K562 (cell line): ENCODE measurements around the gene IRF6. TPM values are rescaled to one million over a fixed set of nuclear protein-coding genes. Genes with fewer than 3 reads are reported as not detected.

Source experiments
- CREB3 ChIP-seq: fragments of 450-650 bp; conservative IDR thresholded peaks from 2 replicates; pipeline ENCODE4 v1.6.1; 2016; ENCODE audit warnings: missing genetic modification characterization, low read depth, mild to moderate bottlenecking, missing compliant biosample characterization, moderate library complexity
- E2F4 ChIP-seq: sonication (generic); formaldehyde crosslinking; IDR thresholded peaks from 2 replicates; pipeline ENCODE4 v1.8.0; 2022; ENCODE audit warnings: mild to moderate bottlenecking, low read depth, missing genetic modification reagents
- FOXP4 ChIP-seq: sonication (generic); formaldehyde crosslinking; IDR thresholded peaks from 2 replicates; pipeline ENCODE4 v1.8.0; 2022; ENCODE audit warnings: mild to moderate bottlenecking, missing genetic modification reagents, borderline replicate concordance
- GTF2E2 ChIP-seq: fragments of 200-800 bp; sonication (Bioruptor generic); IDR thresholded peaks from 2 replicates; pipeline ENCODE4 v1.6.1; 2016; ENCODE audit warnings: missing genetic modification characterization, missing compliant biosample characterization
- HBP1 ChIP-seq: fragments of 450-650 bp; formaldehyde crosslinking; IDR thresholded peaks from 2 replicates; pipeline ENCODE4 v1.4.0; 2022; ENCODE audit warnings: missing genetic modification characterization
- HIVEP1 ChIP-seq: fragments of 250-450 bp; sonication (Bioruptor Pico); IDR thresholded peaks from 2 replicates; pipeline ENCODE4 v1.4.0; 2020; ENCODE audit warnings: mild to moderate bottlenecking
- PRPF4 ChIP-seq: fragments of 200-400 bp; formaldehyde crosslinking; IDR thresholded peaks from one replicate; pipeline ENCODE4 v1.6.1; 2017; ENCODE audit warnings: low read length, low read depth, mild to moderate bottlenecking; ENCODE audit not compliant: insufficient read depth, poor library complexity, severe bottlenecking
- RBM25 ChIP-seq: fragments of 200-400 bp; formaldehyde crosslinking; IDR thresholded peaks from 2 replicates; pipeline ENCODE4 v1.6.1; 2018; ENCODE audit warnings: low read length, low read depth, moderate library complexity; ENCODE audit not compliant: severe bottlenecking
- RNF219 ChIP-seq: fragments of 250-450 bp; sonication (Bioruptor Pico); IDR thresholded peaks from 2 replicates; pipeline ENCODE4 v1.5.0; 2022; ENCODE audit warnings: mild to moderate bottlenecking
- SIX5 ChIP-seq, 2 experiments: IDR thresholded peaks; 2 replicates each; pipeline ENCODE4 v1.6.1; 2011; ENCODE audit warnings: low read length in 2 of 2, borderline replicate concordance in 1 of 2, low read depth in 1 of 2, mild to moderate bottlenecking in 1 of 2, moderate library complexity in 1 of 2; ENCODE audit not compliant: insufficient read depth in 1 of 2
- USF2 ChIP-seq: sonication (generic); formaldehyde crosslinking; IDR thresholded peaks from 2 replicates; pipeline ENCODE4 v1.5.0; 2020; ENCODE audit warnings: missing genetic modification reagents
- ZBTB2 ChIP-seq: fragments of 450-650 bp; IDR thresholded peaks from 2 replicates; pipeline ENCODE4 v1.6.1; 2016; ENCODE audit warnings: antibody characterized with exemption
- ZFPM2 ChIP-seq: fragments of 250-450 bp; sonication (Bioruptor Pico); IDR thresholded peaks from 2 replicates; pipeline ENCODE4 v1.5.1; 2022; ENCODE audit warnings: mild to moderate bottlenecking
- ZNF717 ChIP-seq: fragments of 250-450 bp; sonication (Bioruptor Pico); IDR thresholded peaks from 2 replicates; pipeline ENCODE4 v1.5.0; 2021
- polyA plus RNA-seq, 8 experiments: library from polyadenylated mRNA; depleted of rRNA in 4 of 8; stranded (reverse) in 5 of 8; unstranded in 3 of 8; fragments of >200 nt; fragmentation: Nextera tagmentation in 2 of 8; fragmentation: Illumina TruSeq in 1 of 8; extraction: Ambion mirVana in 2 of 8; extraction: Trizol in 1 of 8; gene quantifications; 2 replicates each; pipeline versions ENCODE4 v1.2.1 to v1.2.3, GENCODE V29; 2011 to 2014; ENCODE audit warnings: inconsistent platforms in 1 of 8, missing spikeins in 1 of 8
- total RNA-seq, 7 experiments: library from RNA; depleted of rRNA in 6 of 7; stranded (reverse); fragments of >200 nt in 6 of 7; fragmentation: Illumina TruSeq in 2 of 7; extraction: Trizol in 2 of 7; gene quantifications; 2 replicates each; pipeline versions ENCODE4 v1.2.1 to v1.2.3, GENCODE V29; 2011 to 2021; ENCODE audit warnings: low replicate concordance in 1 of 7

IRF6 gene
- total and polyA plus RNA-seq, 9 of the 15 experiments (the other 6 are each of a cell fraction or from before 2014, with no cell fraction given) = 0.03 to 0.65 (median 0.17) TPM

- peak; percentile 83; the same call in 1 of the 2 replicates for TF ChIP-seq ZBTB2
- peak; percentile 79 for TF ChIP-seq USF2 (CRISPR knock-in tag)
- no peak for TF ChIP-seq FOXP4 (CRISPR knock-in tag)
- no peak for TF ChIP-seq ZNF717
- TF ChIP-seq PRPF4 = no peak
- TF ChIP-seq CREB3 (tag) = 0 out of 2 replicates have a peak, but pooled peaks have one; percentile 25
- no peak; the same call in 1 of the 2 replicates for TF ChIP-seq GTF2E2 (tag)
- 0 out of 4 replicates have a peak, but pooled peaks of 1 of the 2 experiments have one; percentile 2 for TF ChIP-seq SIX5 (IDR thresholded peaks at IDR 0.05; ENCODE audit: borderline replicate concordance in 1 of 2, insufficient read depth in 1 of 2, low read depth in 1 of 2, low read length in 2 of 2)
- TF ChIP-seq E2F4 (CRISPR knock-in tag) = no peak
- no peak for TF ChIP-seq HBP1
- TF ChIP-seq RBM25 = peak; percentile 73
- no peak for TF ChIP-seq HIVEP1 (CRISPR knock-in tag)
- TF ChIP-seq ZFPM2 (CRISPR knock-in tag) = no peak
- TF ChIP-seq RNF219 (CRISPR knock-in tag) = no peak
Observed at GRCh38 chr1:209827384-209828262, 21.7 kb upstream of the IRF6 start, which contains the start of gene UTP25 (continued).
